Adipose tissue (tissue), 3 donors: Measurements from ENCODE around the gene ZC3H8. TPM values are rescaled to one million over a fixed set of nuclear protein-coding genes. Genes with fewer than 3 reads are reported as not detected.
"Not testable (repeated sequence)": the region's sequence is repeated elsewhere in the genome, so short reads cannot be mapped to it uniquely, and the experiment has no call there.

Source experiments
- H3K27ac ChIP-seq: one replicate; pipeline ENCODE4 v1.5.1; 2013; ENCODE audit warnings: low read depth, low read length
- WGBS, 3 donors: extraction: QIAGEN DNeasy Blood & Tissue Kit; methylation state at CpG; one replicate each; pipeline ENCODE4 v1.1.7; 2013; 5-methylcytosine and 5-hydroxymethylcytosine counted together
- polyA plus RNA-seq, 3 donors: library from polyadenylated mRNA; stranded (reverse); fragments of 200-250 nt; gene quantifications; one replicate each; pipeline ENCODE4 v1.2.3, GENCODE V29; 2013
- donor health status: healthy with polysubstance abuse.
- donor health status: Bipolar disorder and iron deficiency.
- donor health status: healthy.

The ZC3H8 gene
- polyA plus RNA-seq, 3 donors, result 2.9 to 6.3 (median 4.4) TPM

DNA sequence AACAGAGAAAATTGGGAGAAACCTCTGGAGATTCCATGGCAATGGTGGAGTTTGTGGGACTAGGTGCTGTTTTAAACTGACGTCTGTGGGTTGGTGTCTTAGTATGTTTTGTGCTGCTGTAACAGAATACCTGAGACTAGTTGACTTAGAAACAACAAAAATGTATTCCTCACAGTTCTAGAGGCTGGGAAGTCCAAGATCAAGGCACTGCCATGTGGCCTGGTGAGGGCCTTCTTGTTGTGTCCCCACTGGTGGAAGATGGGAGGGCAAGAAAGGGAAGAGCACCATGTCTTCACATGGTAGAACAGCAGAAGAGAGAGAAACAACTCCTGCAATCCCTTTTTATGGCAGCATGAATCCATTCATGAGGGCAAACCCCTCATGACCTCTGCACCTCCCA lies 13.7 kb upstream of the ZC3H8 start:
- no peak overlapping the region for H3K27ac ChIP-seq
- 80 to 100% (median 96%) methylated on average over 1 of the region's 1 CpG for WGBS, 3 donors

DNA sequence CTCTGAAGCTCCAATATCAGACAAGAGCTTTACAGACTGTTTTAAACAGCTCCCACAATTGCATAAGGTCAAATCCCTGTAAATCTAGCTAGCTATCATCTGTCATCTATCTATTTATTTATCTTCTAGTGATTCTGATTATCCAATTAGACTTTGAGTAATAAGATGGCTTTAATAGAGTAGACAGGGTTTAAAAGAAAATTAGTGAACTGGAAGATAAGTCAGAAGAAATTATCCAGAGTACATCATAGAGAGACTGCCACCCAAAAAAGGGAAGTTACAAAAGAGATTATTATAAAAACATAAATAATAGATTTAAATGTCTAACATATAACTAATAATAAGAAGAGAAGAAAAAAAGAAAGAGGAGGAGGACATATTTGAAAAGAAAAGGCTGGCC lies 8.0 kb upstream of the ZC3H8 start:
- no peak overlapping the region for H3K27ac ChIP-seq

DNA sequence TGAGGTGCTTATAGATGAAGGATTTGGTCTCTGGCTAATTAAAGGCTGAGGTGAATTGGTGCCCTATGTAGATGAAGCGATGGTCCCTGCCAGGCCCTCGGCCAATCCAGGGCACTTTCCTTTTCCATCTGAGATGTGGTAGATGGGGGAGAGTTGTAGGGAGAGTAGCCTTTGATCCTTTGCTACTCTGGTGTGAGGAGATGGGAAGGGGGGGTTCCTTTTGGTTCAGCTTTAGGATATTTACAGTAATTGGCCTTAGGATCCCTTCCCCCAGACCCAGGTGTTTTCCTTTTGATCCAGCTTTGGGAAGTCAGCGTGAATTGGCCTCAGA lies 5.4 kb upstream of the ZC3H8 start:
- H3K27ac ChIP-seq, result no peak overlapping the region
- WGBS, 3 donors, result 97 to 100% (median 97%) methylated on average over 3 of the region's 3 CpGs

DNA sequence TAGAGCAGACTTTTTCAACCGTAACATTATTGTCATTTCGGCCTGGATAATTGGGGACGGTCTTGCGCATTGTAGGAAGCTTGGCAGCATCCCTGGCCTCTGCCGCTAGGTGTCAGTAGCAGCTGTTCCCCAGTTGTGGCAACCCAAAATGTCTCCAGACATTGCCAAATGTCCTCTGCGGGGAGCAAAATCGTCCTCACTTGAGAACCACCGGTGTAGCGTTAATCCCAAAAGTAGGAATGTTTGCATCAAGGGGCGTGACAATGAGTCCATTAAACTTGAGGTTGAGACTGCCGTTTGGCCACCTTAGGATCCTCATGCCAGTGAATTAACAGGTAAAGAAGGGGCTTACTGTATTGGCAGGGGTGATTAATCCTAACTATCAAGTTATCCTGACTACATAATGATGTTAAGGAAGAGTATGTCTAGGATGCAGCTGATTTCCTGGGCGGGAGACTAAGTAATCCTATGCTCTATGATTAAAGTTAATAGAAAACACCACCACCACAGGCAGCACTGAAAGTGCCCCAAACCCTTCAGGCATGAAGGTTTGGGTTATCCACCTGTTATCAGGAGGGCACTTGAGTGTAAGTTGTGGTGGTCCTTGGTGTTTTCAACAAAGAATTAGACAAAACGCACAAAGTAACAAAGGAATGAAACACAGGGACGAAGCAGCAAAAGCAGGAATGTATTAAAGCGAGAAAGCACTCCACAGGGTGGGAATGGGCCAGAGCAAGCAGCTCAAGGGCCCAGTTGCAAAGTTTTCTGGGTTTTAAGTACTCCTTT lies 4.9 kb upstream of the ZC3H8 start:
- no peak overlapping the region for H3K27ac ChIP-seq
- 21% methylated on average over 15 of the region's 15 CpGs for WGBS, 3 donors

DNA sequence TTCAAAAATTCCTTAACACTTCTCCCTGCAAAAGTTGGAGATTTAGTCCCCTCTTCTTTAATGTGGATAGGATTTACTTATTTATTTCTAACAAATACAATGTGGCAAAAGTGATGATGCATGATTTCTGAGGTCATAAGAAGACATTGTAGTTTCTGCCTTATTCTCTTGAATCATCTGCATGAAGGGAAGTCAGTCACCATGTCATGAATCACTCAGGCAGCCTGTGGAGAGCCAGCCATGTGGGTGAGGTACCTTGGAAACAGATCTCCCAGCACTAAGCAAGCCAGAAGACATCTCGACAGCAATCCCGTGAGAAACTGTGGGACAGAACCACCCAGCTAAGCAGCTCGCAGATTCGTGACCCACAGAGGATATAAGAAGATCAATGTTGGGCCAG lies 2.7 kb upstream of the ZC3H8 start:
- 61 to 80% (median 67%) methylated on average over 4 of the region's 4 CpGs for WGBS, 3 donors
- H3K27ac ChIP-seq, result no peak overlapping the region

DNA sequence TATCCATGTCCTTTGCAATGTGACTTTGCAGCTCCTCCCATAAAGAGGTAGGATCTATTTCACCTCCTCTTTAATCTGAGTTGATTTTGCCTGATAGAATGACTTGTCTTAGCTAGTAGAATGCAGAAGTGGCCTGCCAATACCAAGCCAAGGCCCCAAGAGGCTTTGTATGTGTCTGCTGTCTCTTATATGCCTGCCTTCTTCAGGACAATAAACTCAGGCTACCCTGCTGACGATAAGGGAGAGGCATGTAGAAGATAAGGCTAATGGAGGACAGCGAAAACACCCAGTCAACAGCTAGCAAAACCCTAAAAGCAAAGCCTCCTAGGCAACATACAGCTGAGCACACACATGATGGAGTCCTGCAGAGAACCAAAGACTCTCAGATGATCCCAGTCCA lies 1.8 kb upstream of the ZC3H8 start:
- 80 to 93% (median 91%) methylated on average over 2 of the region's 2 CpGs for WGBS, 3 donors

DNA sequence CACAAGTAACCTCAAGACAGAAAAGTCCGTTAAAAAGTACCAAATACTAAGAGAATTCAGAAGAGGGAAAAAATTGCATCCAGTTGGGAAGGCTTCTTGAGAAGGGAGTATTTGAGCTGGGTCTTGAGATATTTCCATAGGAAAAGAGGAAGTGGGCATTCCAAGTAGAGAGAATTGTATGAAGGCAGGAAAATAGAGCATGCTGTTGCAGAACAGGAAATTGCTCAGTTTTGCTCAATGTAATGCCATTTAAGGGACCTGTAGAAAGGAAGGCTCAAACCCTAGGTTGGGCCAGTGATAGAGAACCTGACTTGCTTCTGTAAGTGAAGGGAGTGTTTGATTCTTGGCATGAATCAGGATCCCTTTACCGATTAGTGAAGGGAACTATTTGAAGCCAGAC lies 1.0 kb upstream of the ZC3H8 start:
- H3K27ac ChIP-seq, result no peak overlapping the region
- 60 to 82% (median 65%) methylated on average over 2 of the region's 2 CpGs for WGBS, 3 donors

More for the DNA sequence above, 1.8 kb upstream of the ZC3H8 start:
- H3K27ac ChIP-seq, result no peak overlapping the region

DNA sequence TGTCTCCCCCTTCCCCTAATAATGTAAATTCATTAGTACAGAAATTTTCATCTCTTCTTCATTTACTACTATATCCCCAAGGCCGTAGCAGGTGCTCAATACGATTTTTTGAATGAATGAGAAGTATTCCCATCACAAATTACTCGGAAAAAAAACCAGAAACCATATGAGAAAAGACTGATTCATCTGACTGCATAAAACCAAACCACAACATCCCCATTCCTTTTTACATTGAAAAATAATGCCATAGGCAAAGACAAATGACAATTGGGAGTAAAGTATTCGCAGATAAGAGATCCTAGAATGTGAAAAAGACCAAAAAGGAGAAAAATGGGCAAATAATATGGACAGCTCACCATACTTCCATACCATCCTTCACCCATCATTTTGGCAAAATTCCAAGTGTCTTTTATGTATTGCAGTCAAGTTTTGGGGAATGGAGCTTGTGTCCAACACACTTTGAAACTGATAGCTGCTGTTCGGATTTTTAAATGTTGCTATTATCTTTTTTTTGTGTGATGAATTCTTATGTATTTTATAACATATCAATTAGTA lies 1.5 kb downstream of the ZC3H8 start:
- H3K27ac ChIP-seq, result no peak overlapping the region
- WGBS, 3 donors, result 74 to 91% (median 82%) methylated on average over 5 of the region's 5 CpGs

DNA sequence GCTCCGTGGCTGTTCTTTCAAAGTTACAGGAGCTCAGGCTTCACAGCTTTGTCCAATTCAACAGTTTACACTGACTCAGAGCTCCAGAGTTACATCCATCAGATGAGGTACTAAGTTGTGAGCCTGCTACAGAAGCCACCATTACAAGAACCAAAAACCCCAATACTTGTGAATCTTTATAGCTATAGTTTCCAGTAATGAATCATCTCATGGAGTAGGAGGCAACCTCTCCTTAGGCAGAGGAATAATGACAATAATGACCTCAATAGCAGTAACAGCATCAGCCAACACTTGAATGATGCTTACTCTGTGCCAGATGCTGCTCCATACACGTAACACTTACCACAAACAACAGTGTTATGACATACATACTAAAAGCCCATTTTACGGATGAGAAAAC lies 3.6 kb downstream of the ZC3H8 start:
- WGBS, 3 donors, result 86 to 92% (median 90%) methylated on average over 3 of the region's 3 CpGs
- no peak overlapping the region for H3K27ac ChIP-seq

DNA sequence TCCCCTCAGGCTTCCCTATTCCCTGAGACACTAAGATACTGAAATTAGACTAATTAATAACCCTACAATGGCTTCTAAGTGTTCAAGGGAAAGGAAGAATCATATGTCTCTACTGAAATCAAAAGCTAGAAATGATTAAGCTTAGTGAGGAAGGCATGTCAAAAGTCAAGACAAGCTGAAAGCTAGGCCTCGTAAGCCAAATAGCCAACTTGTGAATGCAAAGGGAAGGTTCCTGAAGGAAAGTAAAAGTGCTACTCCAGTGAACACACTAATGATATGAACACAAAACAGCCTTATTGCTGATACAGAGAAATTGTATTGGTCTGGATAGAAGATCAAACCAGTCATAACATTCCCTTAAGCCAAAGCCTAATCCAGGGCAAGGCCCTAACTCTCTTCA lies 10.0 kb downstream of the ZC3H8 start:
- H3K27ac ChIP-seq, result no peak overlapping the region

DNA sequence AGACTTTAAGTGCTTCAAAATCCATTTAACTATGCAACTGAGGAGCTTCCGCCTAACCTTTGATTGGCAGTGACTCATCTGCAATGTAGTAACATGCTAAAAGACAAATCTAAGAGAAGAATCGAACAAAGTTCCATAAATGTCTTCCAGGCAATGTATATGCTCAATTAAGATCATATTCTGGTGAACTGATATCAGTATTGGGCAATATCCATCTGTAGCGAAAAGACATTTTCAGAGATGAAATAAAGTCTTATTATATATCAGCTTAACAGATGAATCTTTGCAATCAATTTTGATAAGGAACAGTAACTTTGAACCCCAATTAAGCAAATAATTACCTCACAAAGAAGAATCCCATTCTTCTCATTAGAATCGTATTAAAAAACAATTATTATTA lies 11.6 kb downstream of the ZC3H8 start:
- WGBS, 3 donors, result 93 to 97% (median 94%) methylated on average over 4 of the region's 4 CpGs

More for the DNA sequence above, 10.0 kb downstream of the ZC3H8 start:
- 97 to 100% (median 100%) methylated on average over 1 of the region's 1 CpG for WGBS, 3 donors

DNA sequence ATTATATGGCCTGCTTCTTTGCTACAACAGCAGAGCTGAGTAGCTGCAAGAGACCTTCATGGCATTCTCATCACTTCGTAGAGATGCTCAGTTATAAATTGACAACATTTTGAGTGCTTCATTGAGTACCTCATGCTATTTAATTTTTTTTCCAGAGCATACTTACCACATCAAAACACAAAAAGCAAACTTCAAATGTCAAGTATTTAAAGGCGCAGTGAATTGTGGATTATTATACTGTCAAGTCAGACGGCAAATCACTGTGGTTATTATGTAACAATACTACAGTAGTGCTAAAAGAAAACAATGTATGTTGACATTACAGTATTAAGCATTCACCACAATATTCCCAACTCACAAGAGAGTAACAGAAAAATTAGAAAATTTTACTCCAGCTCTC lies 12.5 kb downstream of the ZC3H8 start:
- H3K27ac ChIP-seq, result no peak overlapping the region
- 76 to 88% (median 87%) methylated on average over 3 of the region's 3 CpGs for WGBS, 3 donors

More for the DNA sequence above, 11.6 kb downstream of the ZC3H8 start:
- H3K27ac ChIP-seq, result no peak overlapping the region

DNA sequence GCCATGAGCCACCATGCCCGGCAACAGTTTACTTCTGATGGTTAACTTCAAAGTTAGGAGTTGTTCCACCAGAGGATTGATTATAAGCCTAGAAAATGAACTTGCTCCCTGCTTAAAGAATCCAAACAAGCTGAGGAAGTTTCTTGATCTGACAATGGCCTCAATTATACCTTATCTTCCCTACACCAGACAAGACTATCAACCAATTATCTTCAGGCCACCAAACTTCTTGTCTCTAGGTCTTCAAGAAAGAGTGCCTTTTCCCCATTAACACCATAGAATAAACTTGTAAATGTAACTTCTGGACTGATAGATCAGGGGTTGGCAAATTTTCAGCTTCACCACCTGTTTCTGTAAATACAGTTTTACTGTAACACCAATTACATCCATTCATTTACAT lies 15.0 kb downstream of the ZC3H8 start:
- H3K27ac ChIP-seq, result no peak overlapping the region
- 88 to 100% (median 95%) methylated on average over 1 of the region's 1 CpG for WGBS, 3 donors

DNA sequence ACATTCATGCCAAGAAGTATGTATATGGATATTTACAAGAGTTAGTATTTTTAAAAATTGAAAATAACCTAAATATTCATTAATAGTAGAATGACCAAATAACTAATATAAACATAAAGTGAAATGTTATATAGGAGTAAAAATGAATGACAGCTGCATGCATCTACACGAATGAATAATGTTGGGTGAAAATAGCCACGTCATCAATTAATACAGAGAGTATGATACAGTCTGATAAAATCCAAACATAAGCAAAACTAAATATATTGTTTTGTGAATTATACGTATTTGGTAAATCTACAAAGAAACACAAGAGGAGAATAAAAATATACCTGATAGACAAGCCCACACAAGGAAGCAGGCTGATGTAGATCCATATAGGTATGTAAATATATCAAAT lies 24.5 kb downstream of the ZC3H8 start:
- no peak overlapping the region for H3K27ac ChIP-seq
- WGBS, 3 donors, result 94 to 99% (median 98%) methylated on average over 3 of the region's 3 CpGs

DNA sequence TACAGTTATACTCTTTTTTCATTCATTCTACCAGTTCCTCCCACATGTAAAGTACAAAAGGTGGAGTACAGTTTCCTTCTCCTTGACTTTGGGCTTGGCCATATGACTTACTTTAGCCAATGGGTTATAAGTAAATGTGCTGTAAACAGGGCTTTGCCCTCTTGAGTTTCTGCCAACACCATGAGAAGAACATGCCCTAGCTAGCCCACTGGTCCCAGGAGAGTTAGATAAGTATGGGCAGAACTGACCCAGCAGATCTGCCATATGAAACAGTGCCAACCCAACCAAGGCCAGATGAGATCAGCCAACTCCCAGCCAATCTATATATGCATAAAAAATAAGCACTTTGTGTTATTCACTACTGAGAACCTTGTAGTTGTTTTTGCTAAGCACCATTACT lies 25.5 kb downstream of the ZC3H8 start:
- H3K27ac ChIP-seq, result no peak overlapping the region

DNA sequence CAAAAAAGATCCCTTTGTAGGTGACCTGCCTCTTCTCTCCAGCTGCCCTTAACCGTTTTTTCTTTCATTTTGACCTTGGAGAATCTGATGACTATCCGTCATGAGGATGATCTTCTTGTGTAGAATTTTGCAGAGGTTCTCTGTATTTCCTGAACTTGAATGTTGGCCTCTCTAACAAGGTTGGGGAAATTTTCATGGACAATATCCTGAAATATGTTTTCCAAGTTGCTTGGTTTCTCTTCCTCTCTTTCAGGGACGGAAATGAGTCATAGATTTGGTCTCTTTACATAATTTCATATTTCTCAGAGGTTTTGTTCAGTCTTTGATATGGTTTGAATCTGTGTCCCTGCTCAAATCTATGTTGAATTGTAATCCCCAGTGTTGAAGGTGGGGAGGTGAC lies 34.0 kb downstream of the ZC3H8 start:
- H3K27ac ChIP-seq, result no peak overlapping the region
- WGBS, 3 donors, result 95 to 97% (median 95%) methylated on average over 3 of the region's 3 CpGs

DNA sequence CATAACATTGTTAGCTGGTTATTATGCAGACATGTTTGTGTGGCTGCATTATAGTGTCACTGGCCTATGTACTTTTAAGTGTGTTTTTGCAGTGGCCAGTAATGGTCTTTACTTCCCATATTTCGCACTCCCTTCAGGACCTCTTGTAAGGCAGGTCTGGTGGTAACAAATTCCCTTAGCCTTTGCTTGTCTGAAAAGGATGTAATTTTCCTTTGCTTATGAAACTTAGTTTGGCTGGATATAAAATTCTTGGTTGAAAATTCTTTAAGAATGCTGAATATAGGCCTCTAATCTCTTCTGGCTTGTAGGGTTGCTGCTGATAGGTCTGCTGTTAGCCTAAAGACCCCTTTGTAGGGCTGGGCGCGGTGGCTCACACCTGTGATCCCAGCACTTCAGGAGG lies 34.7 kb downstream of the ZC3H8 start:
- H3K27ac ChIP-seq, result no peak overlapping the region
- WGBS, 3 donors, result 94 to 100% (median 98%) methylated on average over 3 of the region's 3 CpGs

DNA sequence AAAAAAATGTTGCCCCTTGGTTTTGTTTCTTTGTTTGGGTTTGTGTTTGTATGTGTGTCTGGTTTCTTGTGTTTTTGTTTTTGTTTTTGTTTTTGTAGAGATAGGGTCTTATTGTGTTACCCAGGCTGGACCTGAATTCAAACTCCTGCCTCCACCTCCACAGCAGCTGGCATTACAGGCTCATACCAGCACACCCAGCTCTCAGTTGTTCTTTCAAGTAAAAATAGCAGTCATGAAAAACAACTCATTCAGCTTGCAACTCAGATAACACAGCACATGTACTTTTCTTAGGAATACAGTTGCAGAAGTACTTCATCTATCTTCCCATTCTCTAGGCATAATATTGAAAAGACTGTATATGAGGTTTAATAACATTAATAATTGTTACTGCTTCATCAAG lies 37.0 kb downstream of the ZC3H8 start:
- no peak overlapping the region for H3K27ac ChIP-seq

DNA sequence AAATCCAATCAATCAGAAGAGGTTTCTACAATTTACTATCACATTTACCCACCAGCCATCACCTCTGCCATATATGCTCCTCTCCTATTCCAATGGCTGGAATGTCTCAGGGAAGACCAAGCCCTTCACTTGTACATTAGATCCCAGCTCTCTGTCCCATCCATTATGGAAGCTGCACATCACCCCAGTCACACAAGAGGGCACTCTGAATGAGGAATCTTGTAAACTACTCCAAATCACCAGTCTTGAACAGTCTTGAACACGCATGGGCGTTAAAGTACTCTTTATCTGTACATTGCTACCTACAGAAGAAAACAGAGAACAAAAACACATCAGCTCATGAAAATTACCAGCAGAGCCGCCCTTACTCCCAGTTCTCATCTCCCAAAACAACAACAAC lies 38.7 kb downstream of the ZC3H8 start:
- no peak overlapping the region for H3K27ac ChIP-seq
- WGBS, 3 donors, result 95 to 97% (median 97%) methylated on average over 3 of the region's 3 CpGs

DNA sequence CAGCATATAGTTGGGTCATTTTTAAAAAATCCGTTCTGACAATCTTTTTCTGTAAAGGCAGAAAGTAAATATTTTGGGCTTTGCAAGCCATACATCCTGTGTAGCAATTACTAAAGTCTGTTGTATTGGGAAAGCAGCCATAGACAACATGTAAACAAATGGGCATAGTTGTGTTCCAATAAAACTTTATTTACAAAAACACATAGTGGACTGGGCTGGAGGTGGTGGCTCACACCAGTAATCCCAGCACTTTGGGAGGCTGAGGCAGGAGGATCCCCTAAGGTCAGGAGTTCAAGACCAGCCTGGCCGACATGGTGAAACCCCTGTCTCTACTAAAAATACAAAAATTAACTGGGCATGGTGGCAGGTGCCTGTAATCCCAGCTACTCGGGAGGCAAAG lies 46.9 kb downstream of the ZC3H8 start:
- WGBS, 3 donors, result 86 to 94% (median 91%) methylated on average over 3 of the region's 3 CpGs

DNA sequence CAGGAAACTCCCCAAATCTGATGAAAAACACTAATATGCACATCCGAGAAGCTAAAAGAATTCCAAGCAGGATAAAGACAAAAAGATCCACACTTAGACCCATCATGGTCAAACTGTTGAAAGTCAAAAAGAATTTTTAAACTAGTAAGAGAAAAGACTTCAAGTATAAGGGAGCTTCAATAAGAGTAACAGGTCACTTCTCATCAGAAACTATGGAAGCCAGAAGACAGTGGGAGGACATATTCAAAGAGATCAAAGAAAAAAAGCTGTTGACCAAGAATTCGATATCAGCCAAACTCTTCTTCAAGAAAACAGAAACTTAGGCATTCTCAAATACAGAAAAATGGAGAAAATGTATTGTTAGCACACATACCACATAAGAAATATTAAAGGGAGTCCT lies 50.4 kb downstream of the ZC3H8 start:
- WGBS, 3 donors, result 93 to 96% (median 94%) methylated on average over 2 of the region's 2 CpGs
- no peak overlapping the region for H3K27ac ChIP-seq

More for the DNA sequence above, 46.9 kb downstream of the ZC3H8 start:
- H3K27ac ChIP-seq, result not testable (repeated sequence)
